Kidney (tissue), 11 donors: Measurements from ENCODE around the gene RHD. TPM values are rescaled to one million over a fixed set of nuclear protein-coding genes. Genes with fewer than 3 reads are reported as not detected.
"Not testable (repeated sequence)": the region's sequence is repeated elsewhere in the genome, so short reads cannot be mapped to it uniquely, and the experiment has no call there.

Experiments used
- DNase-seq, 5 donors: peaks; one replicate each; pipeline ENCODE4 v3.0.0-alpha.2; 2013 to 2020
- FAIRE-seq: peaks from 2 replicates; lab custom pipeline; 2012; peaks lifted over from hg19 to GRCh38; lab: Jason Lieb, UNC
- H3K27ac ChIP-seq, 2 donors: one replicate each; pipeline ENCODE4 v1.7.0; 2013; ENCODE audit warnings: low read depth in 2 of 2, low read length in 2 of 2, inconsistent platforms in 1 of 2
- H3K27me3 ChIP-seq: one replicate; pipeline ENCODE4 v1.7.1; 2013; ENCODE audit warnings: low read length, inconsistent platforms; ENCODE audit not compliant: control insufficient read depth, insufficient read depth
- H3K36me3 ChIP-seq, 3 donors: one replicate each; pipeline versions ENCODE4 v1.7.0 to v1.7.1; 2013; ENCODE audit warnings: low read length in 3 of 3, control low read depth in 1 of 3, inconsistent platforms in 1 of 3; ENCODE audit not compliant: insufficient read depth in 3 of 3, control insufficient read depth in 2 of 3
- H3K4me1 ChIP-seq, 3 donors: one replicate each; pipeline versions ENCODE4 v1.7.0 to v1.7.1; 2013; ENCODE audit warnings: low read length in 3 of 3, inconsistent platforms in 1 of 3, low read depth in 1 of 3; ENCODE audit not compliant: control insufficient read depth in 2 of 3, insufficient read depth in 2 of 3
- H3K4me3 ChIP-seq, 3 donors: one replicate each; pipeline versions ENCODE4 v1.7.0 to v1.8.1; 2013; ENCODE audit warnings: low read length in 3 of 3, control low read depth in 1 of 3, inconsistent platforms in 1 of 3
- H3K9ac ChIP-seq, 3 donors: one replicate each; pipeline versions ENCODE4 v1.7.0 to v1.7.1; 2013; ENCODE audit warnings: low read length in 3 of 3, control low read depth in 1 of 3, inconsistent platforms in 1 of 3
- H3K9me3 ChIP-seq, 3 donors: one replicate each; pipeline versions ENCODE4 v1.7.0 to v1.7.1; 2013; ENCODE audit warnings: low read length in 3 of 3, control low read depth in 1 of 3, inconsistent platforms in 1 of 3; ENCODE audit not compliant: control insufficient read depth in 2 of 3, insufficient read depth in 1 of 3
- intact Hi-C: fragments of 100-400 bp; cut with DNase I; formaldehyde crosslinking; loops from one replicate; pipeline ENCODE4 v1.11.1; 2022
- polyA plus RNA-seq: library from polyadenylated mRNA; stranded (reverse); fragments of 350-450 nt; fragmentation: Illumina TruSeq; extraction: RNeasy Lipid Tissue Mini Kit (QIAGEN cat#74804); gene quantifications from one replicate; pipeline ENCODE4 v1.2.3, GENCODE V29; 2014; ENCODE audit warnings: low read depth, low replicate concordance; ENCODE audit not compliant: insufficient read depth
- total RNA-seq: library from RNA; stranded (reverse); fragmentation: NEBNext Ultra II Directional; extraction: Animal tissue kit (Norgen Biotek cat#: 25700); gene quantifications from one replicate; pipeline ENCODE4 v1.2.1, GENCODE V29; 2021
- donor health status: control.
- donor health status: control.
- donor health status: DM: yes; HTN: yes; CAD: no.
- donor health status: Normal renal cell carcinoma (clear cell type).

The RHD gene
- total and polyA plus RNA-seq, 2 donors from 2014 or later: not detected

- H3K4me1 ChIP-seq, H3K27ac ChIP-seq, H3K27me3 ChIP-seq, H3K4me3 ChIP-seq, FAIRE-seq, DNase-seq, H3K9me3 ChIP-seq, H3K36me3 ChIP-seq, intact Hi-C loops, H3K9ac ChIP-seq: not testable (repeated sequence)
These were observed 16.3 kb downstream of the RHD start for GRCh38 chr1:25288573-25289101.

GRCh38 chr1:25290043-25290442, 17.7 kb downstream of the RHD start:
- intact Hi-C loops, FAIRE-seq, H3K4me1 ChIP-seq, H3K9me3 ChIP-seq, H3K27ac ChIP-seq, H3K9ac ChIP-seq, H3K27me3 ChIP-seq, H3K4me3 ChIP-seq, H3K36me3 ChIP-seq, DNase-seq: not testable (repeated sequence)

- intact Hi-C loops, H3K9ac ChIP-seq, H3K27me3 ChIP-seq, H3K4me3 ChIP-seq, H3K36me3 ChIP-seq, H3K9me3 ChIP-seq, DNase-seq, H3K27ac ChIP-seq, H3K4me1 ChIP-seq, FAIRE-seq: not testable (repeated sequence)
These were observed 21.1 kb downstream of the RHD start for GRCh38 chr1:25293426-25293825.

- FAIRE-seq, intact Hi-C loops, H3K4me1 ChIP-seq: not testable (repeated sequence)
These were observed 22.8 kb downstream of the RHD start for GRCh38 chr1:25294889-25295826.

GRCh38 chr1:25296501-25296900, 24.2 kb downstream of the RHD start:
- H3K4me1 ChIP-seq, H3K9me3 ChIP-seq, H3K4me3 ChIP-seq, FAIRE-seq, H3K27ac ChIP-seq, H3K27me3 ChIP-seq, DNase-seq, intact Hi-C loops, H3K9ac ChIP-seq, H3K36me3 ChIP-seq: not testable (repeated sequence)

More at GRCh38 chr1:25294889-25295826, 22.8 kb downstream of the RHD start:
- H3K4me3 ChIP-seq, H3K9ac ChIP-seq, H3K27me3 ChIP-seq, H3K27ac ChIP-seq, DNase-seq, H3K36me3 ChIP-seq, H3K9me3 ChIP-seq: not testable (repeated sequence)

- H3K36me3 ChIP-seq, DNase-seq, H3K27me3 ChIP-seq, H3K4me3 ChIP-seq, H3K4me1 ChIP-seq, H3K9ac ChIP-seq, H3K9me3 ChIP-seq, intact Hi-C loops, FAIRE-seq, H3K27ac ChIP-seq: not testable (repeated sequence)
These were observed 28.4 kb downstream of the RHD start for GRCh38 chr1:25300729-25301128.

GRCh38 chr1:25302330-25302729, 30.0 kb downstream of the RHD start:
- H3K4me1 ChIP-seq, FAIRE-seq, H3K27ac ChIP-seq, H3K9ac ChIP-seq, intact Hi-C loops, H3K9me3 ChIP-seq, H3K36me3 ChIP-seq, DNase-seq, H3K27me3 ChIP-seq, H3K4me3 ChIP-seq: not testable (repeated sequence)

- H3K27ac ChIP-seq, H3K27me3 ChIP-seq, H3K4me3 ChIP-seq, H3K9ac ChIP-seq, H3K36me3 ChIP-seq, intact Hi-C loops, FAIRE-seq, H3K9me3 ChIP-seq, H3K4me1 ChIP-seq: not testable (repeated sequence)
- peak in 1 of 5 donors; percentile 13 for DNase-seq
These were observed 32.6 kb downstream of the RHD start for GRCh38 chr1:25304936-25305335.
